ENCODE results near the gene MAN2B2. TPM values are rescaled to one million over a fixed set of nuclear protein-coding genes. Genes with fewer than 3 reads are reported as not detected.

Gene MAN2B2
- polyA plus RNA-seq, 1 donor (not counting 4 experiments of a cell fraction or from before 2014, with no cell fraction given), result 7.4 TPM

DNA sequence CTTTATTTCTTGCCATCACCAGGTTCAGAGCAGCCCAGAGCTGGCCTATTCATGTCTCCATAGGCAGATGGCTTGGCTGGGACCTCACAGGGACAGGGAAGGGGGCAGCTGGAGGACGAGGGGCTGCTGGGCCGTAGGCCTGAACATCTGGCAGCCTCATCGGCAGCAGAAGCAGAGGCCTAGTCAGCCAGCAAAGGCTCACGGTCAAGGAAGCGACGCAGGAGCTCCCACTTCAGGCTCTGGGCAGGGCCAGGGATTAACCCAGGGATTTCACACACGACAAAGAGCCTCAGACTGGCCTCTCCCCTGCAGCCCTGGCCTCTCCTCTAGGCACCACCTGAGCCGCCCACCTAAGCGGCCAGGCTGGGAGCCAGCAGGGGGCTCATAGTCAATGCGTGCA lies 46.0 kb upstream of the MAN2B2 start:
- dilution Hi-C loops (cut with MboI; ENCODE audit: extremely low pct_ligation_motif_present, low sequenced_read_pairs), result no loop called here
- no peak for DNase-seq (ENCODE audit: low read depth, low spot score)
- Histone ChIP-seq H3K4me3 (ENCODE audit: control insufficient read depth in 2 of 3, extremely low read depth in 1 of 3, insufficient read depth in 2 of 3, low read depth in 1 of 3, low read length in 3 of 3) (no peak overlapping the region), H3K36me3 (ENCODE audit: control insufficient read depth in 2 of 2, extremely low read depth in 1 of 2, insufficient read depth in 2 of 2, low read length in 2 of 2) (no peaks in the 10 kb centered on the region), H3K79me2 (ENCODE audit: control insufficient read depth, insufficient read depth, low read length) (no peaks in the 10 kb centered on the region), H3K27ac (ENCODE audit: control insufficient read depth, insufficient read depth, low read length) (no peak overlapping the region), H3K4me1 (ENCODE audit: control insufficient read depth, extremely low read depth, insufficient read depth, low read length) (no peaks in the 10 kb centered on the region), H2AFZ (ENCODE audit: control insufficient read depth, low read length) (no peak overlapping the region), H3K9me3 (ENCODE audit: control insufficient read depth, low read depth, low read length) (no peaks in the 10 kb centered on the region), H3K9ac (ENCODE audit: control insufficient read depth, extremely low read depth, insufficient read depth, low read length) (no peak overlapping the region), H4K20me1 (ENCODE audit: control insufficient read depth, extremely low read depth, insufficient read depth, low read length) (no peaks in the 10 kb centered on the region), H3K4me2 (ENCODE audit: control insufficient read depth, extremely low read depth, insufficient read depth, low read depth, low read length) (no peak overlapping the region), H3K9me1 (ENCODE audit: control insufficient read depth, extremely low read depth, insufficient read depth, low read length) (no peaks in the 10 kb centered on the region), H3K27me3 (ENCODE audit: control insufficient read depth, extremely low read depth, insufficient read depth, low read length) (no peaks in the 10 kb centered on the region)
- TF ChIP-seq, protein P1, sequence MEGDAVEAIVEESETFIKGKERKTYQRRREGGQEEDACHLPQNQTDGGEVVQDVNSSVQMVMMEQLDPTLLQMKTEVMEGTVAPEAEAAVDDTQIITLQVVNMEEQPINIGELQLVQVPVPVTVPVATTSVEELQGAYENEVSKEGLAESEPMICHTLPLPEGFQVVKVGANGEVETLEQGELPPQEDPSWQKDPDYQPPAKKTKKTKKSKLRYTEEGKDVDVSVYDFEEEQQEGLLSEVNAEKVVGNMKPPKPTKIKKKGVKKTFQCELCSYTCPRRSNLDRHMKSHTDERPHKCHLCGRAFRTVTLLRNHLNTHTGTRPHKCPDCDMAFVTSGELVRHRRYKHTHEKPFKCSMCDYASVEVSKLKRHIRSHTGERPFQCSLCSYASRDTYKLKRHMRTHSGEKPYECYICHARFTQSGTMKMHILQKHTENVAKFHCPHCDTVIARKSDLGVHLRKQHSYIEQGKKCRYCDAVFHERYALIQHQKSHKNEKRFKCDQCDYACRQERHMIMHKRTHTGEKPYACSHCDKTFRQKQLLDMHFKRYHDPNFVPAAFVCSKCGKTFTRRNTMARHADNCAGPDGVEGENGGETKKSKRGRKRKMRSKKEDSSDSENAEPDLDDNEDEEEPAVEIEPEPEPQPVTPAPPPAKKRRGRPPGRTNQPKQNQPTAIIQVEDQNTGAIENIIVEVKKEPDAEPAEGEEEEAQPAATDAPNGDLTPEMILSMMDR (optimal IDR thresholded peaks at IDR 0.05 in 1 of 3, IDR thresholded peaks at IDR 0.05 in 1 of 3, conservative IDR thresholded peaks at IDR 0.05 in 1 of 3; ENCODE audit: extremely low read depth in 1 of 3, insufficient read depth in 2 of 3, low read length in 3 of 3), result no peak
- TF ChIP-seq EZH2 (IDR thresholded peaks at IDR 0.05; ENCODE audit: low read length), result no peak
- FAIRE-seq, result no peak

DNA sequence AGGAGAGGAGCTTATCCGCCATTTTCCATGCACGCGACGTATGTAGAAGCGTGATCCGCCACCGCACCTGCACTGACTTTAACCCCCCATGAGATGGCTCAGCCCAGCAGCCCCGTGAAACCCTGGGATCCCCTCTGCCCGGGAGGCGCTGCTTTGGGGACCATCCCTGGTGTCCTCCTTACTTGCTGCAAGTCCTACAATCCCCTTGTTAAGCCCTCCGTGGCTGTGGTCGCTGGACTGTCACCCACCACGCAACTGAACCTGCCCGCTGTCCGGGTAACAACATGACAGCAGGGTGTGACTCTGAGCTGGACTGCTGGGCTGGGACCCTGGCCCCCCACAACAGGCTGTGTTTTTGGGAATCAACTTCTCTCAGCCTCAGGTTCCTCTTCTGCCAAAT lies 44.7 kb upstream of the MAN2B2 start:
- H3K27me3 ChIP-seq (ENCODE audit: control insufficient read depth, extremely low read depth, insufficient read depth, low read length), result no peaks in the 10 kb centered on the region
- dilution Hi-C loops (cut with MboI; ENCODE audit: extremely low pct_ligation_motif_present, low sequenced_read_pairs), result no loop called here
- no peak overlapping the region for H3K9ac ChIP-seq (ENCODE audit: control insufficient read depth, extremely low read depth, insufficient read depth, low read length)
- H3K4me1 ChIP-seq (ENCODE audit: control insufficient read depth, extremely low read depth, insufficient read depth, low read length), result no peaks in the 10 kb centered on the region
- TF ChIP-seq EZH2 (IDR thresholded peaks at IDR 0.05; ENCODE audit: low read length), result no peak
- TF ChIP-seq, protein P1 (optimal IDR thresholded peaks at IDR 0.05 in 1 of 3, IDR thresholded peaks at IDR 0.05 in 1 of 3, conservative IDR thresholded peaks at IDR 0.05 in 1 of 3; ENCODE audit: extremely low read depth in 1 of 3, insufficient read depth in 2 of 3, low read length in 3 of 3), result no peak
- H4K20me1 ChIP-seq (ENCODE audit: control insufficient read depth, extremely low read depth, insufficient read depth, low read length), result no peaks in the 10 kb centered on the region
- no peak overlapping the region for H2AFZ ChIP-seq (ENCODE audit: control insufficient read depth, low read length)
- no peaks in the 10 kb centered on the region for H3K36me3 ChIP-seq (ENCODE audit: control insufficient read depth in 2 of 2, extremely low read depth in 1 of 2, insufficient read depth in 2 of 2, low read length in 2 of 2)
- H3K4me3 ChIP-seq (ENCODE audit: control insufficient read depth in 2 of 3, extremely low read depth in 1 of 3, insufficient read depth in 2 of 3, low read depth in 1 of 3, low read length in 3 of 3), result no peak overlapping the region
- no peaks in the 10 kb centered on the region for H3K9me1 ChIP-seq (ENCODE audit: control insufficient read depth, extremely low read depth, insufficient read depth, low read length)
- no peaks in the 10 kb centered on the region for H3K79me2 ChIP-seq (ENCODE audit: control insufficient read depth, insufficient read depth, low read length)
- H3K4me2 ChIP-seq (ENCODE audit: control insufficient read depth, extremely low read depth, insufficient read depth, low read depth, low read length), result no peak overlapping the region
- no peak for FAIRE-seq
- DNase-seq (ENCODE audit: low read depth, low spot score), result no peak
- no peaks in the 10 kb centered on the region for H3K9me3 ChIP-seq (ENCODE audit: control insufficient read depth, low read depth, low read length)
- H3K27ac ChIP-seq (ENCODE audit: control insufficient read depth, insufficient read depth, low read length), result no peak overlapping the region
